ENCODE measurements around the gene USP43.

DNA sequence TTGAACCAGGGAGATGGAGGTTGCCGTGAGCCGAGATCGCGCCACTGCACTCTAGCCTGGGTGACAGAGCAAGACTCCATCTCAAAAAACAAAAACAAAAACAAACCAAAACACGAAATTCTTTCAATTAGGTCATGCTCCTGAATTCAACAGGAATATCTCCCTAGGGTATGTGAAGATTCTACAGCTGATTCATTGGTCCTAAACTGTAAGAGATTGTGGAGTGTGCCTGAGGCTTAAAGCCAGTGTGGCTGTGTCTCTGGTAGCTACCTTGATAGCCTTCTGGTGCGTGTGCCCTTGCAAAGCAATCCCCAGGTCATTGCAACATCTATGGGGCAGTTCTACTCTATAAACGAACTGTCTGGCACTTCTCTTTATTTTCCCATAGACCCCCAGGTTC is 48.4 kb downstream of the USP43 start:
- TF ChIP-seq GATA3 (IDR thresholded peaks at IDR 0.05; ENCODE audit: low read depth, low read length) = no peak
- no peak for TF ChIP-seq GATA2 (IDR thresholded peaks at IDR 0.05; ENCODE audit: low read depth, low read length)
